ENCODE data around the gene MAPK13.
"Not testable (repeated sequence)": the region's sequence is repeated elsewhere in the genome, so short reads cannot be mapped to it uniquely, and the experiment has no call there.

The MAPK13 gene

DNA sequence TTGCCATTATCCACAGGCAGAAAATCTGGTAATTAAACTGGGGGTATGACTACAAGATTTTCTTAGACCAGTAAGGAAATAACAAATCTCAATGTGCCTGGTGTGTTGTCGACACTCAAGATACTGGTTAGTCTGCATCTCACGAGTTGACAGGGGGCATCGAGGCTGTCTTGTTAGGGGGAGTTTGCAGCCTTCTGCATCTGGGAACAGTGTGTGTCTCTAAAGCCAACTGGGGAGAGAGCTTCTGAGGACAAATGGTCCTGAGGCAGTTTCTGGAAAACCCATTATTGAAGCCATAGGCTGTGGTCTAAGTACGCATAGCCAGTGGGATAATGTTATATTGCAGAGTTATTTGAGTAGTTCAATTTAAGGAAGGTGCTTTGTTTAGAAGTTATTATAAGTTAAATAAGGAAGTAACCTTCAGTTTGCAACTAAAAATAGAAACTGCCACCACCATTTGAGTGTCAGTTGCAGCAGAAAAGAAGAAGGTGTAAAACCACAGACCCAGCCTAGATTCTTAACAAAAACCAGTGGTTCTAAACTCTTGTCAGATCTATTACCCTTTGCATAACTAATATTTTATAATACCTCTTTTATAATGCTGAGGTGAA, 15.4 kb upstream of the MAPK13 start:
- DNase-seq (ENCODE audit: low read depth in 3 of 3), result no peak

DNA sequence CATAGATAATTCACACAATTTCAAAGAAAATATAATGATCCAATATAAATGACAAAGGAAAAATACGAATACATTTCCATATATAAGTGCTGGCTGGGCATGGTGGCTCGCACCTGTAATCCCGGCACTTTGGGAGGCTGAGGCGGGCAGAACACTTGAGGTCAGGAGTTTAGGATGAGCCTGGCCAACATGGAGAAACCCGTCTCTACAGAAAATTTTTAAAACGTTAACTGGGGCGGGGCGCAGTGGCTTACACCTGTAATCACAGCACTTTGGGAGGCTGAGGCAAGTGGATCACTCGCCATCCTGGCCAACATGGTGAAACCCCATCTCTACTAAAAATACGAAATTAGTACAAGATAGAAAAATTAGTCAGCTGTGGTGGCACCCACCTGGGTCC, 14.9 kb upstream of the MAPK13 start:
- DNase-seq (ENCODE audit: low read depth in 3 of 3), result no peak

DNA sequence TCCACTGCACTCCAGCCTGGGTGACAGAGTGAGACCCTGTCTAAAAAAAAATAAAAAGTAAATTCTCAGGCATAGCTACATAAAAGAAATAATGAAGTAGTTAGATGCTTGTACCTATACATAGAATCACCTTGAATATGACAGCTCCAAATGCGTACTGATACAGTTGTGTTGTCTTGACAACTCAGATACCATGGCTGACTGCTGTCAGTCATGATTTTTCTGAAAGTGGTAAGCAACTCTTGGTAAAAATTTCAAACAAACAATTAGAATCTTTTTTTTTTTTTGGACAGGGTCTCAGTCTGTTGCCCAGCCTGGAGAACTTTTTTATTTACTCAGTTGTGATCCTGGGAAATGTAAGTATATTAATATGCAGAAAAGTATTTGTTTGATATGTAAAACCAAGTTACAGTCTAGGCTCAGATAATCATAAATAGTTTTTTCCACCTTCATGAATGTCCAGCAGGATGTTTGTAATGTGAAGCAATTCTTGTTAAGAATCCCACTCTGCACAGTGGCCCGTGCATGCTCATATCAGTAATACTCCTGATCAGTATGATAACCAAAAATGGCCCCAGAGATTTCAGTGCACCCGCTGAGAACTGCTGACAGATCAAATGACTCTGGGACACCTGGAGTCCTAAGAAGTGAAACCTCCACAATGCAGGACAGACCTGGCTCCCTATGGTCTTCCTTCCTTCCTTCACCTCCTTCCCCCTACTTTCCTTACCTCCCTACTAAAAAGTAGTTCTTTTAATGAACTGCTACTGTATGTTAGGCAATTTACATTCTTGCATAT, 14.0 kb upstream of the MAPK13 start:
- DNase-seq (ENCODE audit: low read depth in 3 of 3), result no peak

DNA sequence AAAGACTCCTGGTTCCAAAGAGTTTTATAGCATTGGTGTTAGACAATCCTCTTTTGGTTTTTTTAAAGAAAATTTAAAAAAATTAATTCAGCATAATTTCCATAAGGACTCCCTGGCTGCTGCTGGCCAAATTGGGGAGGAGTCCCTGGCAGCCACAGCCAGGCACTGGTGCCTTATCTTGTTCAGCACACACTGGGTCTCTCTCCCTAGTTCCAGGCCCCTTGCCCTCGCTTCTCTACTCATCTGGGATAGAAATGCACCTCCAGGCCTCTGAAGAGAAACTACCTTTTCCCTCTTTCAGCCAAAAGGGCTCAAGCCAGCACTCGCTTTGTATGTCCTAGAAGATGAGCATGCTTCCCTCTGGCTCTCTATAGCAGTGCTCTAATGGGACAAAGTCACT, 13.4 kb upstream of the MAPK13 start:
- no peak for DNase-seq (ENCODE audit: low read depth in 3 of 3)

DNA sequence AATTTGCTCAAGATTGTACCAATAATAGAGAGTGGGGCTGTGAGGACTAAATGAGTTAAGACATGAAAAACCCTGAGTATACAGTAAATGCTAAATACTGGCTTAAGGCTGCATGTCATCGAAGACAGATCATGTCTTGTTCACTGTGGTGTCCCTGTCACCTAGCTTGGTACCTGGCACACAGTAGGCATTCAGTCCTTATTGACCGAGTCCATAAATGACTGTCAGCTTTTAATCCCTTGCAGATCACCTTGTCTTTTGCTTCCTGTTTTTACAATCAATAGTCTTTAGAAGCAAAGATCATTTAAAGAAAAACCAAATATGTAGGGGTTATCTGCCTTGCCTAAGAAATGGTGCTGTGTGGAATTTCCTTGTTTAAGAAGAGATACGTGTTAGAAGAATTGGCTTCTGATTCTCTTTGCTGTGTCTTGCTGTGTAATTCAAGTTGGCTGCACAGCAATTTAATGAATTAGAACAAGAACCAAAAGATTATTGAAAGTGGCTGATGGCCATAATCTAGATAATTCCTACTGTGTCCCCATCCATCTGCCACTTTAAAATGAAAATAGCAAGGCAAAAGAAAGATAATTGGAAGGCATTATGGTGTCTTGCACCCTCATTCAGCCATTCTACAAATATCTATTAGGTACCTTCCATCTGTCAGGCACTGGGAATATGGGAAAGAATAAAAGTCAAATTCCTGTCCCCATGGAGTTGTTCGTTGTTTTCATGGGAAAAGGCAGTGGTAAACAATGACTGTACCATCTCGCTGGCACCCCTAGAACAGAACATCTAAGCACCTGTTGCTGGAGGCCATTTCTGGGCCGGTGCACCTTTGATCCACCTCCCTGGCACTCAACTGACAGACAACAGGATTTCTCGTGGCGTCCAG, 12.4 kb upstream of the MAPK13 start:
- no peak for DNase-seq (ENCODE audit: low read depth in 3 of 3)

DNA sequence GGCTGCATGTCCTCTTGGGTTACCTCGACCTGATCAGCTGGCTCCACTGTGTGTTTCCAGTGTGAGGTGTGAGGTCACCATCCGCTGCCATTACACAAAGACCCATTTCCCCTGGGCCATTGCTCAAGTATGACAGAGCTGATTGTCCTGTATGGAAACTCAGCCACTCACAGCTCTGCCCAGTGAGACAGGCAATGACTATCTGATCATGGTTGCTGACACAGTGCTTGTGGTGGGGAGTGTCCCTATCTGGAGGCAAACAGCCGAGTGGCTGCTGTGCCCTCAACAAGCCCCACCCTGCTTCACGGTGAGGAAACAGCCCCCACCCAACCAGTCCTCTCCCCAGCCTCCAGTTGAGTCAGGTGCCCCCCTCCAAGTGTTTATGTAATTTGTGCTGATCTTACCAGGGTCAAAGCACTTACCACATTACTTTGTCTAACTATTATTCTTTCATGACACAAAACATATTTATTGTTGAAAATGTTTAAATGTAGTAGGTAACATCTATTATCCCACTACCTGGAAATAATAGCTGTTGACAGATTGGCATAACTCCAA, 11.7 kb upstream of the MAPK13 start:
- peak in 1 of 3 experiments; percentile 21 for DNase-seq (ENCODE audit: low read depth in 3 of 3)

DNA sequence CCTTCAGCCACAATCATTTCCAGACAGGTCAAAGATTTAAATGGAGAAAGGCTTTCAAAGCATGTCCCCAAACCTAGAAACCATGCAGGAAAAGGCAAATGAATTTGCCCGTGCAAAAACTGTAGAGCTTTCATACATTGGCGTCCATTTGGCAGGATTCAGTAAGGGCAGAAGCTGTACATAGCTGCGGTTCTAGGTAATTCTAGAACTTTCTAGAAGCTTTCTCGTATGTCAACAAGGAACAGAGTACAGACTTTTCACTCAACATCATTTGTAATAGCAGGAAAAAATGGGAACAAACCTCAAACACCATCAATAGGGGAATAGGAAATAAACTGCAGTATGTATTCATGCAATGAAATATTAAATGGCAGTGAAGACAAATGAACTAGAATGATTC, 11.1 kb upstream of the MAPK13 start:
- no peak for DNase-seq (ENCODE audit: low read depth in 3 of 3)

DNA sequence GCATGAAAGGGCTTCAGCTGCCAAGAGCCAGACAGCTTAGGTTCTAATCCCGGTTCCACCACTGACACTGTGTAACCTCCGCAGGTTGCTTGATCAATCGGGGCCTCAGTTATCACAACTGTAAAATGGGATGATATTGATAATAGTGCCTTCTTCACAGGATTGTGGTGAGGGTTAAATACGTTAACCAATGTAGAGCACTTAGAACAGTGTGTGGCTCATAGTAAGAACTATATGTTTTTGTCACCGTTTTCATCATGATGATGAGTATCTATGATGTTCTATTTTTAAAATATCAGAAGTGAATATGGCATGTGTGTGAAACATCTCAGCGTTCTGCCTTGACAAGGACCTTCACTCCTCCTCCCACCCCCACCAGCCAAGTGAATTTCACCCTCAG, 10.3 kb upstream of the MAPK13 start:
- no peak for DNase-seq (ENCODE audit: low read depth in 3 of 3)

DNA sequence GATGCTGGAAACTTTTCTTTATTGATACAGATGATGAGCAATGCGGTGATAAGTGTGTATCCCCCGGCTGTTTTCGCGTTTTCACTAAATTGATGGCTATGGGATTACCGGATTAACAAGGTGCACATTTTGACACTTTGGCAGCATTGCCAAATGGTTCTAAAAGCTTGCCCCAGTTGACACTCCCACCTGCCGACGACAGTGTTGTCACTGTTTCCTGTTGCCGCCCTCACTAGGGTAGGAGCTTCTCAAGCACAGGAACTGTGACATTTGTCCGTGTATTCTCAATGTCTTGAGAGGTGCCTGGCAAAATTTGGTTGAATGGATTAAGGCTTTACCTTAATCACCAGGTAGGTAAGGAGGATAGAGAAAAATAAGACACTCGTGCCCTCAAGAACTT, 9.8 kb upstream of the MAPK13 start:
- DNase-seq (ENCODE audit: low read depth in 3 of 3), result peak; percentile 27 to 58 (median 54)

DNA sequence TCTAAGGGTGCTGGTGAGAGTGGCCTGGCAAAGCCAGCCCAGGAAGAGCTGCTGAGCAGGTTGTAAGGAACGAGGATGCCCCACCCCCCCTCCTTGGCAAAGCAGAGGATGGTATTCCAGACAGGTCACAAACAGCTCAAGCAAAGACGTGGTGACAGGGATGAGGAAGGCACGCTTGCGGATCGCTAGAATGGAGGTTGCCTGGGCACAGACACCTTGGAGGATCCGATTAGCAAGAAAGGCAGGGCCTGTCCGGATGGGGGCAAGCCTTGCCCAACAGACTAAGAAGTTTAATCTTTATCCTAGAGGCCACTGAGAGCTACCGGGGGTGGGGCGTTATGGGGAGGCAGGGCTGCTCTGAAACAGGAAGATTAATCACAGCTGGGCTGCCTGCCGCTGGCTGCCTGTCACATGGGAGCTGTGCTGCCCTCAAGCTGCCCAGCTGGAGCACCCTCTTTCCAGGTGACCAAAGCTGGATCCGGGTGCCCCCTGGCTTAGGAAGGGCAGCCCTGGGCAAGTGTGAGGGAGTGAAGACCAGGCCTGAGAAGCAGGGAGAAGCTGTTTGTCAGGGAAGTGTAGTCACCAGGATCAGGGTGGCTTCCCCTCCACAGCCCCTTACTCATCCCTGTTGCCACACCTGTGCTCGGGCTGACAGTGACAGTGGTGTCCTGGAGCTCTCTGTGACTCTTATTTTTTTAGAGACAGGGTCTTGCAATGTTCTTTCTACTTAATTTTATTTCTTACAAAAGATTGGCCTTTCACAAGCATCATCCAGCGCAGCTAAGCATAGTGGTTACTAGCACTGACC, 9.1 kb upstream of the MAPK13 start:
- DNase-seq (ENCODE audit: low read depth in 3 of 3), result peak in 2 of 3 experiments; percentile 18 to 35

DNA sequence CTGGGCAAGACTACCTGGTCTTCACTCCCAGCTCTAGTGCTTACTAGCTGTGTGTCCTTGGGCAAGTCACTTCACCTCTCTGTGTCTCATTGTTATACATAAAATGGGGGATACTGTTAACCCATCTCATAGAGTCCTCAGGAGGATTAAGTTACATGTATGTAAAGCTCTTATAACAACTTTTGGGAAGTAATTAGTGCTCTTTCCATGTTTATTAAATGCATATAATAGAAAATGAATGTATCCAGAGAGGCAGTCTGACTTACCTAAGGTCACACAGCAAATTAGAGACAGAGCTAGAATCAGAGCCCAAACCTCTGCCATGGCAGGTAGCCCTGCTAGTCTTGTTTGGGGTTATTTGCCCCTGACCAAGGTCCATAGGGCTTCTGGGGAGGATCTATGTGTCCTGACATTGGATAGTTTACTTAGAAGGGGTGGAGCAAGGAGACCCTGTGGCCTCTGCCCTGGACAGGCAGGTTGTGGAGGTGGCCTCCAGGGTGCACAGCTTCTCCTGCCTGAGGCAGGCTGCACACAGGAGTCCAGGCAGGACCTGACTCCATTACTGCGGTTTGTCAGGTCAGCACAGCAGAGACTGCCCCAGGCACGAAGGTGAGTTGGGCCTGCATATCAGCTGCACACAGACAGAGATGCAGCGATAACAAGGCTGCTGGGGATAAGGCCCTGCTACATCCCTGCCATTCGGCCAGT, 8.4 kb upstream of the MAPK13 start:
- no peak for DNase-seq (ENCODE audit: low read depth in 3 of 3)

DNA sequence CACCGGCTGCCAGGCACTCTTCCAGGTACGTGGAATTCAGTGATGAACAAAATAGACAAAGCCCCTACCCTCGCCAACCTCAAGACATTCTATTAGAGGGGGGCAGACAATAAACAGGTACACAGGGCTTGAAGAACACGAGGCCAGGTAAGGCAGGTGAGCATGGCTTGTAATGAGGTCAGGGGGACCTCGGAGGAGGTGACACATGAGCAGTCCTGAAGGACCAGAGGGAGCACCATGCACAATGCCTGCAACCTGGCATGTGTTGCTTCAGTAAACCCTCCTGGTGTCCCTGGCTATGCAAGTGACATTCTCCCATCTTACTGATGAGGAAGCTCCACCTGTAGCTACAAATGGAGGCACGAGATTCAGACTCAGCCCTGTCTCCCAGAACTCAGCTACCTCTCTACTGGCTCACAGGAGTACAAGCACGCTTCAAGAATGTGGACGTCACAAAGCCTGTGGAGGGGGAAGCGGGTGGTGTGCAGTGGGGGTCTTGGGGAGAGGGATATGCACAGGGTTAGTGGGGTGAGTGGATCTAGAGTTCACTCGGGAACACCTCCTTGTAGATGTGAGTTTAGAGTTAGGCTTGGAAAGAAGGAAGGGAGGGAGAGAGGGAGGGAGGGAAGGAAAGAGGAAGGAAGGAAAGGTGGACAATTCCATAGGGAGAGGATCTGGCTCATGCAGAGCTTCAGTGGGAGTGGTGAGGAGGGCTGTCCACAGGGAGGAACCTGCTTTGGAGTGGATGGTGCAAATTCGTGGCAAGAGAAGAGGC, 7.6 kb upstream of the MAPK13 start:
- no peak for DNase-seq (ENCODE audit: low read depth in 3 of 3)

DNA sequence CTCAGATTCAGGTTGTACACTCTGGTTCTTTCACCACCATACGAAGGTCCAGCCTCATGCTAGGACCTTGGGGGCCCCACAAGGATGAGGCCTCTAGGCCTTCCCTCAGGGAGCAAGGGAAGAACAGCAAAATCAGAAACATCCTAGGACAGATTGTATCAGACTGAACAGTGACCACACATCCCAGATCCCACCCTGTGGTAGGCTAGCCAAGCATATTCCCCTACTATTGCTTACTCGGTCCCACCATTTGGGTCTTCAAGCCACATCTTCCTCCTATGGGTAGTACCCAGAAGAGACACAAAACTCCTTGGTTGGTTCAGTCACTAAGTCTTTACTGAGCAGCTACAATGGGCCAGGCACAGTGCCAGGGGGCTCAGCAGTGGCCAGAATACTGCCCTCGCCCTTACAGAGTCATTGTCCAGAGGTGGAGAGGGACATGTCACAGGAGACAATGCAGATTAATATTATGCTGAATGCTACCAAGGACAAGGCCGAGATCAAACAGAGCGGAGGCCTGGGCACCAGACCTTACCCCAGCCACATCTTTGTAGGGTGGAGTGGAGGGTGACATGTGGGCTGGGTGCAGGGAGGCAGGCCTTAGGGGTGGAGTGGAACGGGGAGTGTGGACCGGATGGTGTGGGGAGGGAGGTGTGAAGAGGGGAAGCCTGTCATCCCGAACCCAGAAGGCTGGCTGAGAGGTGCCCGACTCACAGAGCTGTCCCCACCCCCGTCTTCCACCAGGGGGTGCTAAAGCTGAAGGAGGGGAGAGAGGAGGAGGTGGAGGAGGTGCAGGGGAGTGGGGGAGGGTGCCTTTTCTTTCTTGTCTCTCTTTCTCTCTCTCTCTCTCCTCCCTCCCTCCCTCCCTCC, 6.8 kb upstream of the MAPK13 start:
- DNase-seq (ENCODE audit: low read depth in 3 of 3), result peak; percentile 64 to 81 (median 80)

DNA sequence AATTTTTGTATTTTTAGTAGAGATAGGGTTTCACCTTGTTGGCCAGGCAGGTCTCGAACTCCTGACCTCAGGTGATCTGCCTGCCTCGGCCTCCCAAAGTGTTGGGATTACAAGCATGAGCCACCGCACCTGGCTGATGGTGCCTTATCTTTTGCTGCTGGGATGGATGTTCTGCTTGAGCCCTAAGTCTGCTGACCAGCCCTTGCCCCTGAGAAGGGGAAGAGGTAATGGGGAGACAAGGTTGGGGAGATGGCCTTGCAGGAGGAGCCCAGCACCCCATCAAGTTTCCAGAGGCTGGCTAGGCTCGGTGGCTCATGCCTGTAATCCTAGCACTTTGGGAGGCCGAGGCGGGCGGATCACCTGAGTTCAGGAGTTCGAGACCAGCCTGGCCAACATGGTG, 6.0 kb upstream of the MAPK13 start:
- DNase-seq (ENCODE audit: low read depth in 3 of 3), result not testable (repeated sequence)

DNA sequence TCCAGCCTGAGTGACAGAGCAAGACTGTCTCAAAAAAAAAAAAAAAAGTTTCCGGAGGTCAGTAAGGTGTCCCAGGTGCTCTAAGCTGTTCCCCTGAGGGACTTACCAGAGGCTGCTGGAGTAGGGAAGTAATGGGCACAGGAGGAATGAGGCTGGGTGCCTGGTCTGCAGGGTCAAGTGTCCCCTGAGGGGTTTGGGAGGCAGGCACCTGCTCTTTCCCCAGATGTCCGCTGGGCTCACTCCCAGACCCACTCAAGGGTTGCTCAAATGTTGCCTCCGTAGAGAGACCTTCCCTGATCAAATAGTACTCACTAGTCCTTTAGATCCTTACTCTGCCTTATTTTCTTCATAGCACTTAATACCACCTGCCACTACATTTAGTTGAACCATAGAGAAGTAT, 5.4 kb upstream of the MAPK13 start:
- DNase-seq (ENCODE audit: low read depth in 3 of 3), result no peak

DNA sequence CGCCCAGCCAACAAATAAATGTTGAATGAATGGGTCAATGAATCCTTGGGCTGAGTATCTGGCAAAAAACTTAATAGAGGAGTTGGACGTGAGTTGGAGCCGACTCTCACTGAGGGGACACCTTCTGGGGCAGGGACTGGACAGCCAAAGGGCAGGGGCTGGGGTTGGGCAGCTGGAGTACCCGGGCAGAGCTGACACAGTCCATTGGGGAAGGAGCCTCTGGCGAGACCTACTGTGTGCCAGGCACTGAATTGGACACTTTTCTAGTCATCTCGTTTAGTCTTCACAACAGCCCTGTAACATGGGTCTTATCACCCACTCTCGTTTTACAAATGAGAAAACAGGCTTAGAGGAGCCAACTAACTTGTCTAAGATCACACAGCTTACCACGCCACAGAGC, 4.7 kb upstream of the MAPK13 start:
- DNase-seq (ENCODE audit: low read depth in 3 of 3), result no peak

DNA sequence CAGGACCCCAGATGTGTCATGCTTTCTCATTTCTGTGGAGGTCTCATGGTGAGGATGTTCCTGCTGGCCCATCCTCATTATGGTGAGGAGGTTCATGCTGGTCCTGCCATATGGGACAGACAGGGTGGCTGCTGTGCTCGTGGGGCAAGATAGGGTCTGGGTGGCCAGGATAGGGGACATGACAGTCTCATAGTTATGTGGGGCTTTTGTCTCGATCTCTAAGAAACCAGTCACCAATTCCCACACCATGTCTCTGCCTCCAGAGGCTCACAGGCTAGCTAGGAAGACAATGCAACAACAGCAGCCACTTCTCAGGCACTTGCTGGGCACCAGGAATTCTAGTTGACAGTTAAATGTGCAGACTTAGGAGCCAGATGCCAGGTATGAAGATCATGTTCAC, 4.2 kb upstream of the MAPK13 start:
- no peak for DNase-seq (ENCODE audit: low read depth in 3 of 3)

DNA sequence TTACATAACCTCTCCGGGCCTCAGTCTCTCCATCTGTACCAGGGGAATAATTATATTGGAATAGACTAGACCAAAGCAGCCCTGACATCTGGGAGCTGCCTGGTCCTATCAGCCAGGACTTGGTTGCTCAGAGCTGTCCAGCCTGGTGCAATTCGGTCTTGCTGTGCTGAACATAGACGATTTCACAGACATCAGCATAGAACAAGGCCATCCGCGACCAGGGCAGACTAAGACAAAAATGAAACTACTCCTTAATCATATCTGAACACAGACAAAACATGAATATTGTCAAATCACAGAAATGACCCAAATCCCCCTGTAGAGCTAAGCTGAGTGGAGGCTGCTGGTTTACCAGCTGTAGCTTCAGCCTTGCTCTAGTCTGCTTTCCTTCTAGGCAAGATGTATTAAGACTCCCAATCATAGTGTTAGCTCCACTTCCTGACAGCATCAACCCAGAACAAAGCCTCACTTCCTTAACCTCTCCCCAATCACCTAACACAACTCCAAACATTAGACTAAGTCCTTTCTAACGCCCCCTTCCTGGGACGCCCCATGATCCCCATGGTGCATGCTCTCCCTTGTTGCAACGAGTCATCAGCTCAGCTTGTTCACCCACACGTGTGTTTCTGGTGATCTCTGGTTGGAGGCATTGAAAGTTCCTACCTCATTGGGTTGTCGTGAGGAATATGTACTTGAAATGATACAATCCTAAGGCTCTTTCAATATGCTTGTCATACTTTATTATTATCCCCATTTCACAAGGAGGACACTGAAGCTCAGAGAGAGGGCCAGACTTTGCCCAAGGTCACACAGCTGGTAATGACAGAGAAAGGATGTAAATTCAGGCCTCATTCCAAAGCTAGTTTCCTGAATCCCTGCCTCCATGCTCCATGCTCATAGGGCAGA, 3.5 kb upstream of the MAPK13 start:
- DNase-seq (ENCODE audit: low read depth in 3 of 3), result no peak
